HG03460 (cell line): ENCODE results near the gene BACE2.

Experiments used
- ATAC-seq: cut with Tn5 transposase; IDR thresholded peaks from one replicate; pipeline ENCODE4 v1.9.1; 2021; ENCODE audit not compliant: unreplicated experiment

The BACE2 gene

GRCh38 chr21:41147979-41148355 is 20.0 kb upstream of the BACE2 start:
- no peak for ATAC-seq

- ATAC-seq, result no peak
Observed at GRCh38 chr21:41148798-41149197, 19.2 kb upstream of the BACE2 start.

GRCh38 chr21:41149199-41149598 is 18.8 kb upstream of the BACE2 start:
- no peak for ATAC-seq

DNA sequence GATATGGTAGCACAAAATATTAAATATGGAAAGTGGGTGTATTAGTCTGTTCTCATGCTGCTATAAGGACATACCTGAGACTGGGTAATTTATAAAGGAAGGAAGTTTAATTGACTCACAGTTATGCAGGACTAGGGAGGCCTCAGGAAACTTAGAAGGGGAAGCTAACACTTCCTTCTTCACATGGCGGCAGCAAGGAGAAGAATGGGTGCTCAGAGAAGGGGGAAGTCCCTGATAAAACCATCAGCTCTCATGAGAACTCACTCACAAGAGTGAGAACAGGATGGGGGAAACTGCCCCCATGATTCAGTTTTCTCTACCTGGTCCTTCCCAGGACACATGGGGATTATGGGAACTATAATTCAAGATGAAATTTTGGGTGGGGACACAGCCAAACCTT is 15.8 kb upstream of the BACE2 start:
- no peak for ATAC-seq

- ATAC-seq, result no peak
Observed at GRCh38 chr21:41153443-41153842, 14.5 kb upstream of the BACE2 start.

- no peak for ATAC-seq
Observed at GRCh38 chr21:41156142-41156541, 11.8 kb upstream of the BACE2 start.

- no peak for ATAC-seq
Observed at GRCh38 chr21:41158026-41158425, 9.9 kb upstream of the BACE2 start.

GRCh38 chr21:41160036-41160435 is 7.9 kb upstream of the BACE2 start:
- no peak for ATAC-seq

DNA sequence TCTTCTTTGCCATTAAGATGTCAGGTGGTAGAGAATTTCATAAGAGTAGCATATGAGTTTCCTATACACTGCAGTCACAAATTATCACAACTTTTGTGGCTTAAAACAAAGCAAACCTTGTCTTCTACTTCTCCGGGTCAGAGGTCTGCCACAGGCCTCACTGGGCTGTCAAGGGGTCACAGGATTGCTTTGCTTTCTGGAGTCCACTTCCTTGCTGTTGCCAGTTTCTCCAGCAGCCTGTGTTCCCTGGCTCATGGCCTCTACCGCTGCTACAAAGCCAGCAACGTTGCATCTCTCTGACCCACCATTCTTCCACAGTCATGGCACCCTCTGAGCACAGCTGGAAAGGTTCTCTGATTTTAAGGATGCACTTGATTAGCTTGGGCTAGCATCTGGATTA is 6.5 kb upstream of the BACE2 start:
- ATAC-seq, result no peak

DNA sequence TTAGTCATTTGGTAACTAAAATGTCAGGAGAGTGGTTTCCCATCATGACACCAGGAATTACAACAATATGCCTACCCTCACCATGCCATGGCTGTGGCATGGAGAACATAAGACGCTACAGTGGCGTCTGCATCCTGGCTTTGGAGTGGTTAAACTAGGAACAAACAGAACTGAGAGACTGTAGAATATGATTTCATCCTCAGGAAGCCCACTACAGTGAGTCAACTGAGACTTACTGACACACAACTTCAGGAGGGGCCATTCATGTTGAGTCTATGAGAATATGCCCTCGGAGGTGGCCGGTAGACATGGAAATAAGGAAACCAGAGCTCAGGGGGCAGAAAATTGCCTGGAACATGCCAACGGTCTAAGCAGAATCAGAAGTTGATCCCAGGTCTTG is 5.9 kb upstream of the BACE2 start:
- no peak for ATAC-seq

DNA sequence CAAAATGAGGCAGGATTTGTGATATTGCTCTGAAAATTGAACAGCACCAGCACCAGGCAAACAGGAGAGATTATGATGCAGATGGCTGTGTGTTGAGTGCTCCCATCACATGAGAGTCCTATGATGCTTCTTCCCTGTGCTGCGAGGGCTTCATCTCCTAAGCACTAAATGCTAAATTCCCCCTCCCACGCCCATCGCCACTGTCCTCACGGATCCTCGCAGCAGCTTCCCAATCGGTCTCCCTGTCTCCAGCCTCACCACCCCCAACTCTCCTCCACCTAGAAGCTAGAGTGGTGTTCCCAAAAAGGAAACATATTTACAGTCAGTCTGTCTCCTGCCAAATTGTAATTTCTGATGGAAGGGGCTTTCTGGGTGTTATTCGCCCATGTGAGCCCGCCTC is 4.9 kb upstream of the BACE2 start:
- ATAC-seq, result no peak

- ATAC-seq, result no peak
Observed at GRCh38 chr21:41164052-41164451, 3.9 kb upstream of the BACE2 start.

DNA sequence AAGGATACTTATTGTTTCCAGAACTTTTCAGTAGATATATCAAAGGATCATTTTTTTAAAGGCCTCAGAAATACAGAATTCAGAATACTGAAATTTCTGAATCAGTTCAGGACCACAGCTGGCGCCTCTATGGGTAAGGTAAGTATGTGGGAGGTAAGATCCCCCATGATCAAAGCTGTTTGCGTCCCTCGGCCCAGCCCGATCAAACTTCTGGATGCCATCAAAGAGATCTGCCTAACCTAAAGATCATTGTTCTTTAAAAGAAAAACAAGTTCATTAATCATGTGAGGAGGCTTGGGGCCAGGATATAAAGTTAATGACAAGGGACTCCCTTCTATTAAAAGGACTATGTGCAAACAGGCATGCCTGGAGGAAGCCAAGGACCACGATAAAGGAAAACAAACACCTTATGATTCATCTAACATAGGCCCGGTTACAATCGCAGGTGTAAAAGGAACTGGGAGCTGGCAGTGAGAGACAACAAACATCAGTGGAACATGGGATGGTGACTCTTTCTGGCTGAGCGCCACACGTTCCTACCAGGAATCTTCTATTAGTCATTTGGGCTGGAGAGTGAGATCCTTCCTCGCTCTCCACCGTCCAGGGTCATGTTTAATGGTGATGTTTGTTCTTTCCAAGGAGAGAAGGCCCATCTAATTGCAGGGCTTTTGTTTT is 2.8 kb upstream of the BACE2 start:
- no peak for ATAC-seq

DNA sequence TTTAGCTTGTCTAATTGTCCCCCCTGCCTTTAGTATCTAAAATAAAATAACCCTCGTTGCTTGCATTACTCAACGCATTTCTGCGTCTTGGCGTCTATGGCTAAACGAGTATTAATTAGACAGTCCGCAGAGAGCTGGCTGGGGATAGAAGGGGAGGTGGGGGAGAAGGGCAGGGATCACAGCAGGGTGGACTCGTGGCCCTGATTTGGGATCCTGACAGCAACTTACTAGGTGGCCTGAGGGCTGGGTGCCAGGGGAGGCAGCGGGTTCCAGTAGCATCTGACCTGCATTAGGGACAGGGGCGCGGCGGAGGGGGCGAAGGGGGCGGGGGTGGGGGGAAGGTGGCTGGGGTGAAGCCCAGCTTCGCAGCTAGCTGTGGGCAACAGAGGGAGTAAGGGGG is 1.1 kb upstream of the BACE2 start:
- ATAC-seq, result no peak

DNA sequence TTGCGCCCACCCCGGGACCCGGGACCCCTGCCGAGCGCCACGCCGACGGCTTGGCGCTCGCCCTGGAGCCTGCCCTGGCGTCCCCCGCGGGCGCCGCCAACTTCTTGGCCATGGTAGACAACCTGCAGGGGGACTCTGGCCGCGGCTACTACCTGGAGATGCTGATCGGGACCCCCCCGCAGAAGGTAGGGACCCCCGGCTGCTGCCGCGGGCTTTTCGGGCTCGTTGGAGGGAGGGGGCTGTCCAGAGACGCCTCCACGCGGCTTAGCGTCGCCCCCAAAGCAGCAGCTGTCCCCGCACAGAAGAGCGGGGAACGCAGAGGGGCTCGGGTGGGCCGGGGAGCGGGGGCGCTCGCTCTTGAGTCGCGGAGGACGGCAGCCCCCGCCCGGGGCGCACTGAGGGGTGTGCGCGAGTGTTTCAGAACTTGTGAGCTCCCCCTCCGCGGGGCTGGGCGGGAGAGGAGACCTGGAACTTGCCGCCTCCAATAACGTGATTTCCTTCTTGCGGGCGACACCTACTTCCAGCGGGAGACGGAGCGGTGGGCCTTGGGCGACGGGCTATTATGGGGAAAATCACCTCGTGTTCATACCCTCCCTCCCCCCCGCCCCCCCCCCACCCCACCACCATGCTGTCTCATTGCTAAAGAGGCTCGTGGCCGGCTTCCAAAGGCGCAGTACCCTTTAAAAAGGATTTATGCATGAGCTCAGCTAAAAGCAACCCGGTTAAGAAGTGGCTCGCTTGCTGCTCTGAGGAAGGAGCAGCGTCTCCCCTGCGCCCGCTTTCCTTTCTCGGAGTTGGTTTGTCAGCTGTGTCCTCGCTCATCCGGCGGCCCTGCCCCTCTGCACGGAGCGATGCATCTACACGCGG is 664 bp downstream of the BACE2 start:
- no peak for ATAC-seq

DNA sequence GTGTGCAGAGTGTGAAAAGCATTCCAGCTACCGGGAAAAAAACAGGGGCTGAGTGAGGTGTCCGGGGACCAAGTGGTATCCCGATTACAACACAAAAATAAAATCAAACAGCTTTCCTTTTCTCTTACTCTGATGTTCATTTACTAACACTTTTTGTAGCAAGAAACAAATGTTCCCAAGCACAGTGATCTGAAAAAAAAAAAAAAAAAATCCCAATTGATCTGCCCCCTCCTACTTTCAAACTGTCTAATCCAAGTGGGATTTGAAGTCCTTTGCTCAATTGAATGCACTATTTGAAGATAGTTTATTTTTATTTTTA is 1.3 kb downstream of the BACE2 start:
- no peak for ATAC-seq

GRCh38 chr21:41169701-41170100 is 1.7 kb downstream of the BACE2 start:
- ATAC-seq, result no peak

DNA sequence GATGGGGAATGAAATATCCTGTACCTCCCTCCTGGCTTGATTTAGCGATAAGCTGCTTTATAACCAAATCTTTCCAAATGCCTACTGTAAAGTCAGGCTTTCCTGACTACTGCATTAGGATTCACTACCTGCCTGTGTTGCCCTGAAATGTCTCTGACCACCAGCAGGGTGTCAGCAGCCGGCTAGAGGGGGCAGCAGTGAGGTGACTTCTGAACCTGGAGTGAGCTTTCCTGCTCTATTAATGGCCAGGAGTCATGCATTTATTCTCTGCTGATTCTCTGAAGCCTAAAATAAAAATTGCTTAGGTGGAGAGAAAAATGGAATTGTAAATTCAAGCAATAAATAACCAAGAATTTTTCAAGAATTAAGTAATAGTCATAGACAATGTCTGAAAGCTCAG is 2.5 kb downstream of the BACE2 start:
- ATAC-seq, result no peak

- ATAC-seq, result no peak
Observed at GRCh38 chr21:41170859-41171609, 3.1 kb downstream of the BACE2 start.

GRCh38 chr21:41175080-41175479 is 7.1 kb downstream of the BACE2 start:
- ATAC-seq, result no peak

DNA sequence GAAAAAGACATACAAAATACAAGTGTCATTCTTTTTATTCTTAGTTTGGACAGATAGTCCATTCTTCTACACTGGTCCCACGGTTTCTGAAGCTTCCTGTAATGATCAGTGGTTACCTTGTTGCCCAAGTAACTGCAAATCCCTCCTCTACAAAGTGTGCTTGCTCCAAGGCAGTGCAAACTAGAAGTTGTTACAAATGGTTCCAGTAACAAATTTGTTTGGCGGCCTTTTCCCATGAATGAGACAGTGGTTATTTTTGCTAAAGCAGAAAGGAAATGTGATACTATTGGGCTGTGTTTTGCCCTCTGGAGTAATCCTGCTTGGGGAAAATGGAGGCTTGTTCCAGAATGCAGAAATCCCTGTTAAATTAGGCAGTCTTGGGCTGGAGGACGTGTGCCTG is 8.9 kb downstream of the BACE2 start:
- no peak for ATAC-seq

DNA sequence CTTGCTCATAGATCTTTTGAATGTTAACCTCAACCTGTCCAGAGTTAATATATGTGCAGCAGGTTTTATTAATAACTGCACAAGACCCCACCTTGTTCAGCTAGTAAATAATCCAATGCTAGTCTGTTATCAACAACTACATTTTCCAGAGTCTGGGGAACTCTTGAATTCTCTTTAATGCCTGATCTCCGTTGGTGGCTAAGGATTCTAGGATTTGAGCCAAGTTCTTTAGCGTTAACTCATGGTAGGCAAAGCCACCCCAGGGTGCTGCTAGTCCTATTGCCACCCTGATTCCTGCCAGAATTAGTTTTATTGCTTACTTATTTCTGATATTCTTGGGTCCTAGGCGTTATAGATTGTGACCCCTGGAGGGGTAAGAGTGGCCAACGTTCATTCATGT is 12.8 kb downstream of the BACE2 start:
- no peak for ATAC-seq
